Mononuclear cell (primary cell): ENCODE measurements around the gene COMMD10. TPM values are rescaled to one million over a fixed set of nuclear protein-coding genes. Genes with fewer than 3 reads are reported as not detected.

Source experiments
- H3K27me3 ChIP-seq: 2 replicates; pipeline ENCODE4 v1.6.0; 2011; ENCODE audit warnings: low read length, control low read depth; ENCODE audit not compliant: insufficient read depth
- H3K4me1 ChIP-seq: 2 replicates; pipeline ENCODE4 v1.5.1; 2011; ENCODE audit warnings: mild to moderate bottlenecking, low read length, control low read depth; ENCODE audit not compliant: insufficient read depth
- H3K4me3 ChIP-seq: 2 replicates; pipeline ENCODE4 v1.5.1; 2011; ENCODE audit warnings: mild to moderate bottlenecking, low read length, moderate library complexity
- H3K9me3 ChIP-seq: 2 replicates; pipeline ENCODE4 v1.5.1; 2011; ENCODE audit warnings: low read depth, mild to moderate bottlenecking, control low read depth, low read length
- total RNA-seq: library from RNA; depleted of rRNA; stranded (reverse); fragments of >200 nt; gene quantifications from one replicate; pipeline ENCODE4 v1.2.3, GENCODE V29; 2012

Gene COMMD10
- total RNA-seq: 40.0 TPM

GRCh38 chr5:116084871-116085715, at the start of gene COMMD10:
TSS of gene COMMD10 (plus strand) at chr5:116085025.
- no peaks in the 10 kb centered on the region for H3K27me3 ChIP-seq
- peaks cover 18% of the 10 kb centered on the region for H3K4me1 ChIP-seq
- peak within 1 kb of the TSS; percentile 88 for H3K4me3 ChIP-seq
- H3K9me3 ChIP-seq: no peaks in the 10 kb centered on the region

GRCh38 chr5:116035123-116035522, 49.7 kb upstream of the COMMD10 start:
- Histone ChIP-seq H3K27me3 (no peaks in the 10 kb centered on the region), H3K4me3 (no peak overlapping the region), H3K9me3 (no peaks in the 10 kb centered on the region), H3K4me1 (peaks cover 19% of the 10 kb centered on the region)

GRCh38 chr5:116037236-116037822, 47.5 kb upstream of the COMMD10 start:
- Histone ChIP-seq H3K27me3 (no peaks in the 10 kb centered on the region), H3K4me1 (peaks cover 16% of the 10 kb centered on the region), H3K4me3 (no peak overlapping the region), H3K9me3 (no peaks in the 10 kb centered on the region)

GRCh38 chr5:116038817-116039216, 46.0 kb upstream of the COMMD10 start:
- H3K9me3 ChIP-seq: no peaks in the 10 kb centered on the region
- H3K4me1 ChIP-seq: peaks cover 16% of the 10 kb centered on the region
- H3K4me3 ChIP-seq: no peak overlapping the region
- no peaks in the 10 kb centered on the region for H3K27me3 ChIP-seq

- Histone ChIP-seq H3K9me3 (no peaks in the 10 kb centered on the region), H3K27me3 (no peaks in the 10 kb centered on the region), H3K4me3 (no peak overlapping the region), H3K4me1 (peaks cover 16% of the 10 kb centered on the region)
Observed at GRCh38 chr5:116042375-116042774, 42.5 kb upstream of the COMMD10 start.

GRCh38 chr5:116044073-116044472, 40.8 kb upstream of the COMMD10 start:
- H3K4me1 ChIP-seq: peaks cover 2% of the 10 kb centered on the region
- H3K9me3 ChIP-seq: no peaks in the 10 kb centered on the region
- no peaks in the 10 kb centered on the region for H3K27me3 ChIP-seq
- no peak overlapping the region for H3K4me3 ChIP-seq

GRCh38 chr5:116045821-116046220, 39.0 kb upstream of the COMMD10 start:
- no peaks in the 10 kb centered on the region for H3K27me3 ChIP-seq
- H3K9me3 ChIP-seq: no peaks in the 10 kb centered on the region
- no peaks in the 10 kb centered on the region for H3K4me1 ChIP-seq
- H3K4me3 ChIP-seq: no peak overlapping the region

- H3K9me3 ChIP-seq: no peaks in the 10 kb centered on the region
- no peak overlapping the region for H3K4me3 ChIP-seq
- no peaks in the 10 kb centered on the region for H3K27me3 ChIP-seq
- no peaks in the 10 kb centered on the region for H3K4me1 ChIP-seq
Observed at GRCh38 chr5:116046261-116046660, 38.6 kb upstream of the COMMD10 start.

GRCh38 chr5:116046823-116047222, 38.0 kb upstream of the COMMD10 start:
- Histone ChIP-seq H3K4me3 (no peak overlapping the region), H3K4me1 (no peaks in the 10 kb centered on the region), H3K27me3 (no peaks in the 10 kb centered on the region), H3K9me3 (no peaks in the 10 kb centered on the region)

GRCh38 chr5:116058346-116058936, 26.4 kb upstream of the COMMD10 start:
- no peaks in the 10 kb centered on the region for H3K9me3 ChIP-seq
- H3K4me3 ChIP-seq: no peak overlapping the region
- H3K27me3 ChIP-seq: no peaks in the 10 kb centered on the region
- no peaks in the 10 kb centered on the region for H3K4me1 ChIP-seq

- Histone ChIP-seq H3K4me3 (no peak overlapping the region), H3K9me3 (no peaks in the 10 kb centered on the region), H3K27me3 (no peaks in the 10 kb centered on the region), H3K4me1 (no peaks in the 10 kb centered on the region)
Observed at GRCh38 chr5:116062352-116062751, 22.5 kb upstream of the COMMD10 start.

GRCh38 chr5:116063950-116064349, 20.9 kb upstream of the COMMD10 start:
- H3K9me3 ChIP-seq: no peaks in the 10 kb centered on the region
- no peaks in the 10 kb centered on the region for H3K27me3 ChIP-seq
- no peaks in the 10 kb centered on the region for H3K4me1 ChIP-seq
- no peak overlapping the region for H3K4me3 ChIP-seq

GRCh38 chr5:116068028-116068632, 16.7 kb upstream of the COMMD10 start:
- H3K27me3 ChIP-seq: no peaks in the 10 kb centered on the region
- H3K9me3 ChIP-seq: no peaks in the 10 kb centered on the region
- no peaks in the 10 kb centered on the region for H3K4me1 ChIP-seq
- H3K4me3 ChIP-seq: no peak overlapping the region

- no peaks in the 10 kb centered on the region for H3K9me3 ChIP-seq
- H3K4me3 ChIP-seq: no peak overlapping the region
- peaks cover 6% of the 10 kb centered on the region for H3K4me1 ChIP-seq
- H3K27me3 ChIP-seq: peaks cover under 1% of the 10 kb centered on the region
Observed at GRCh38 chr5:116071211-116071610, 13.6 kb upstream of the COMMD10 start.

- Histone ChIP-seq H3K4me3 (no peak overlapping the region), H3K9me3 (no peaks in the 10 kb centered on the region), H3K4me1 (peaks cover 18% of the 10 kb centered on the region), H3K27me3 (peaks cover 3% of the 10 kb centered on the region)
Observed at GRCh38 chr5:116075191-116075831, 9.5 kb upstream of the COMMD10 start.
